HT-29 (cell line): ENCODE results near the gene OPCML. TPM values are rescaled to one million over a fixed set of nuclear protein-coding genes. Genes with fewer than 3 reads are reported as not detected.
A peak's percentile ranks its signal among the peaks of the same experiment; 100 is the strongest.

Experiments used
- DNase-seq: peaks from one replicate; pipeline ENCODE4 v3.0.0-alpha.2; 2015; ENCODE audit warnings: low spot score
- total RNA-seq: library from RNA; depleted of rRNA; stranded (reverse); fragments of >200 nt; shearing (Covaris generic); gene quantifications from 2 replicates; pipeline ENCODE4 v1.2.3, GENCODE V29; 2014

Gene OPCML
- total RNA-seq, 1 experiment from 2014 or later = not detected

GRCh38 chr11:132751516-132752250, 780.6 kb downstream of the OPCML start:
- no peak for DNase-seq

GRCh38 chr11:132746305-132746704, 786.0 kb downstream of the OPCML start:
- DNase-seq = no peak

- DNase-seq = no peak
Measured at GRCh38 chr11:132745306-132745705, 787.0 kb downstream of the OPCML start.

GRCh38 chr11:132744771-132745170, 787.5 kb downstream of the OPCML start:
- DNase-seq = no peak

- no peak for DNase-seq
Measured at GRCh38 chr11:132743601-132744000, 788.7 kb downstream of the OPCML start.

GRCh38 chr11:132742929-132743328, 789.4 kb downstream of the OPCML start:
- no peak for DNase-seq

- DNase-seq = no peak
Measured at GRCh38 chr11:132734217-132734616, 798.1 kb downstream of the OPCML start.

- no peak for DNase-seq
Measured at GRCh38 chr11:132728026-132728425, 804.3 kb downstream of the OPCML start.

- no peak for DNase-seq
Measured at GRCh38 chr11:132721526-132721925, 810.8 kb downstream of the OPCML start.

- DNase-seq = no peak
Measured at GRCh38 chr11:132719684-132720083, 812.6 kb downstream of the OPCML start.

GRCh38 chr11:132718711-132719671, 813.3 kb downstream of the OPCML start:
- DNase-seq = no peak

- no peak for DNase-seq
Measured at GRCh38 chr11:132717824-132718223, 814.5 kb downstream of the OPCML start.

- DNase-seq = no peak
Measured at GRCh38 chr11:132716037-132716436, 816.3 kb downstream of the OPCML start.

- DNase-seq = no peak
Measured at GRCh38 chr11:132714859-132715440, 817.4 kb downstream of the OPCML start.

- no peak for DNase-seq
Measured at GRCh38 chr11:132712466-132712865, 819.8 kb downstream of the OPCML start.

- DNase-seq = peak; percentile 57
Measured at GRCh38 chr11:132704781-132705375, 827.4 kb downstream of the OPCML start.

- no peak for DNase-seq
Measured at GRCh38 chr11:132692891-132693290, 839.4 kb downstream of the OPCML start.

GRCh38 chr11:132691848-132692550, 840.3 kb downstream of the OPCML start:
- no peak for DNase-seq

GRCh38 chr11:132686886-132687285, 845.4 kb downstream of the OPCML start:
- DNase-seq = no peak

GRCh38 chr11:132685174-132685611, 847.1 kb downstream of the OPCML start:
- DNase-seq = no peak

- DNase-seq = no peak
Measured at GRCh38 chr11:132683602-132684001, 848.7 kb downstream of the OPCML start.
